ENCODE results near the gene RAB27A.
A peak's percentile ranks its signal among the peaks of the same experiment; 100 is the strongest.
"Not testable (repeated sequence)": the region's sequence is repeated elsewhere in the genome, so short reads cannot be mapped to it uniquely, and the experiment has no call there.

The RAB27A gene

DNA sequence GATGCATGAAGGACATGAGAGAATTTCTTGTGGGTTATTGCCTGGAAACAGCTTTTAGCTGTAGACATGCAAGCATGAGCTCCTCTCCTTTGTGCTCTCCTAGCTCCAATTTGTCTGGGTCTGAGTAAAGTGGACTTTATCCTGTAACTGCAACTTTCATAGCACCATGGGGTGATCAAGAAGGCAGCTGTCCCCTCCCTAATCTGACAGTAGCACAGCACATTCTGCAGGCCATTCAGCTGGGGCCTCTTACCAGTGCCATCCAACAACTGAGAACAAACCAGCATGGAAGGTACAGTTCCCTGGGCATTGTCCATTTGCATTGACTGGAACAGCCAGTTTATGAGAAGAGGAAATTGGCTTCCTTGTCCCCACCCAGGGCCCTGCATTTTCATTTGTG is 7.7 kb upstream of the RAB27A start:
- Histone ChIP-seq H3K9ac (ENCODE audit: low read depth, low read length) (no peak overlapping the region), H3K36me3 (ENCODE audit: control insufficient read depth, insufficient read depth, low read length) (no peaks in the 10 kb centered on the region), H3K9me3 (ENCODE audit: control insufficient read depth, insufficient read depth, low read length) (peaks cover 5% of the 10 kb centered on the region), H3K4me1 (ENCODE audit: control insufficient read depth, insufficient read depth, low read length) (no peaks in the 10 kb centered on the region), H3K4me3 (ENCODE audit: low read depth, low read length) (no peak overlapping the region), H3K27me3 (ENCODE audit: control insufficient read depth, insufficient read depth, low read length) (no peaks in the 10 kb centered on the region)

DNA sequence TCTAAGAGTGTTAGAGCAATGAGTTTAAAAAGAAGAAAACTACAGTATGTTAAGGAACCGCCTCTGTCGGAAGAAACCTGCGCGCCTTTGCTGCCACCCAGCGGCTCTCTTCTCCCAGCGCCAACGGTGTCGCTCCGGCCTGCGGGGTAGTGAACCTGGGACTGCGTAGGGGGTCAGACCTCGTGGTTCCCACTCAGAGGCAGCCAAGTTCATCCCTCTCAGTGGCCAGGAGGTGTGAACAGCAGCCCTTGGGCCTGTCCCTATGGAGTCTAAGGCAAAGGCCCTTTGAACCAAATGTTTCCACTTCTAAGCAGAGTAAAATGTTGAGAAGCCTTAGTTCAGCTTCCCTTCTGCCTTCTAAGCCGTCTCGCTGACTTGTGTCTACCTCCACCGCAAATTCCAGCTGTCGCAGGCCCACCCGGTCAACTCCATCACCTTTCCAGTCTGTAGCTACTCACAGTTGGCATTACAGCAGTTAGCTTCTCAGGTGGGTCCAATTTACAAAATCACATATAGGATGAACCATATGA is 980 bp upstream of the RAB27A start:
- H3K9ac ChIP-seq (ENCODE audit: low read depth, low read length): no peak overlapping the region
- no peaks in the 10 kb centered on the region for H3K36me3 ChIP-seq (ENCODE audit: control insufficient read depth, insufficient read depth, low read length)
- peaks cover 6% of the 10 kb centered on the region for H3K4me1 ChIP-seq (ENCODE audit: control insufficient read depth, insufficient read depth, low read length)
- no peaks in the 10 kb centered on the region for H3K9me3 ChIP-seq (ENCODE audit: control insufficient read depth, insufficient read depth, low read length)
- peaks cover 3% of the 10 kb centered on the region for H3K27me3 ChIP-seq (ENCODE audit: control insufficient read depth, insufficient read depth, low read length)
- peak overlapping the region; percentile 86 for H3K4me3 ChIP-seq (ENCODE audit: low read depth, low read length)

- Histone ChIP-seq H3K9ac (ENCODE audit: low read depth, low read length) (no peak overlapping the region), H3K9me3 (ENCODE audit: control insufficient read depth, insufficient read depth, low read length) (no peaks in the 10 kb centered on the region), H3K4me1 (ENCODE audit: control insufficient read depth, insufficient read depth, low read length) (peaks cover 6% of the 10 kb centered on the region), H3K36me3 (ENCODE audit: control insufficient read depth, insufficient read depth, low read length) (no peaks in the 10 kb centered on the region), H3K27me3 (ENCODE audit: control insufficient read depth, insufficient read depth, low read length) (peaks cover 3% of the 10 kb centered on the region), H3K4me3 (ENCODE audit: low read depth, low read length) (peak overlapping the region; percentile 86)
Observed at GRCh38 chr15:55289011-55289745, 435 bp downstream of the RAB27A start.

- peaks cover 3% of the 10 kb centered on the region for H3K27me3 ChIP-seq (ENCODE audit: control insufficient read depth, insufficient read depth, low read length)
- no peak overlapping the region for H3K4me3 ChIP-seq (ENCODE audit: low read depth, low read length)
- H3K9me3 ChIP-seq (ENCODE audit: control insufficient read depth, insufficient read depth, low read length): no peaks in the 10 kb centered on the region
- H3K4me1 ChIP-seq (ENCODE audit: control insufficient read depth, insufficient read depth, low read length): peaks cover 6% of the 10 kb centered on the region
- no peaks in the 10 kb centered on the region for H3K36me3 ChIP-seq (ENCODE audit: control insufficient read depth, insufficient read depth, low read length)
- no peak overlapping the region for H3K9ac ChIP-seq (ENCODE audit: low read depth, low read length)
Observed at GRCh38 chr15:55288006-55288717, 1.5 kb downstream of the RAB27A start.

- not testable (repeated sequence) for H3K4me1 ChIP-seq (ENCODE audit: control insufficient read depth, insufficient read depth, low read length); H3K4me3 ChIP-seq (ENCODE audit: low read depth, low read length); H3K9me3 ChIP-seq (ENCODE audit: control insufficient read depth, insufficient read depth, low read length); H3K9ac ChIP-seq (ENCODE audit: low read depth, low read length); H3K27me3 ChIP-seq (ENCODE audit: control insufficient read depth, insufficient read depth, low read length); H3K36me3 ChIP-seq (ENCODE audit: control insufficient read depth, insufficient read depth, low read length)
Observed at GRCh38 chr15:55286442-55287189, 3.0 kb downstream of the RAB27A start.

DNA sequence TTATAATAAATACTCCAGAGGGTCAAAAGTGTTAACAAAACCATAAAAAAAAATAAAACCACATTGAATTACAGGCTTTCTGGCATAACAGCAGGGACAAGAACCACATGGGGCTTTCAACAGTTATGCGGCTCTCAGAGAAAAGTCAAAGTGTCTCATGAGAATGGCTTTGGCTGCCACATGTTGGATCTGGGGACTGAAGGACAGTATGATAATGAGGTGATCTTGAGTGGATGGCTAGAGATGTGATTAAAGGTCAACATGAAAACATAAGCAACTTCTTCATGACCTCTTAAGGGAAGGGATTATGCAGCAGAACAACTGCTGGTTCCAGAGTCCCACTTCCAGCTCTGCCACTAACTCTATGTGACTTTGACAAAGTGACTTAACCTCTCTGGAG is 5.2 kb downstream of the RAB27A start:
- Histone ChIP-seq H3K36me3 (ENCODE audit: control insufficient read depth, insufficient read depth, low read length) (no peaks in the 10 kb centered on the region), H3K9ac (ENCODE audit: low read depth, low read length) (no peak overlapping the region), H3K4me3 (ENCODE audit: low read depth, low read length) (no peak overlapping the region), H3K27me3 (ENCODE audit: control insufficient read depth, insufficient read depth, low read length) (no peaks in the 10 kb centered on the region), H3K9me3 (ENCODE audit: control insufficient read depth, insufficient read depth, low read length) (no peaks in the 10 kb centered on the region), H3K4me1 (ENCODE audit: control insufficient read depth, insufficient read depth, low read length) (peaks cover 2% of the 10 kb centered on the region)

DNA sequence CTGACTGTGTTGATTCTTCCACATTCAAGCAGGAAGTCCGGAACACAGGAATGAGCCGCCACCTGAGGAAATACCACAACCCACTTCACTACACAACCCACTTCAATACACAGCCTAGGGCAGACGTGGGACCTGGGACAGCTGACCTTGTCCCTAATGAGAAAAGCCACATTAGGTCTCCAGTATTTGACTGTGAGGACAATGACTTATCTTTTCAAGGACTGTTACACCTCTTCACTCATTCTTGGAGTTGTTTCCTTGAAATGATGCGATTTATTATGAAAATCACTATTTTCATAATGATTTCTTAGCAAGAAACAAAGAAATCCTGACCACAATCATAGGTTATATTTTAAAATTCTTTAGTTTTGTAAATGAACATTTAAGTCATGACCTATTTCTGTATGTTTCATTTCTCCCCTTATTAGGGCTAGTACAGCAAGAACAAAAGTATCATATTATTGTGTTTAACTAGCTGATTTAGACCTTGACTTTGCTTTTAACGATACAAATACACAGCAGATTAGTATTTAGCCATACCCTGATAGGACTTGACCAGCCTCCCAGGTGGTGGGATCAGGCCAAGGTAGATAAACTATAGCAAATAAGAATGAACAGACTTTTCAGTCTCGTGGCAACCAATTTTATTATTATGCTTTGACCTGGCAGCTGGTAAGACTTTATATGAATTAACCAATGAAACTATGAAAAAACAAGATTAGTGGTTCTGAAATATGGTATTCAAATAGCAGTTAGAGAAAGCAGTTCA is 6.0 kb downstream of the RAB27A start:
- Histone ChIP-seq H3K4me1 (ENCODE audit: control insufficient read depth, insufficient read depth, low read length) (no peaks in the 10 kb centered on the region), H3K36me3 (ENCODE audit: control insufficient read depth, insufficient read depth, low read length) (no peaks in the 10 kb centered on the region), H3K27me3 (ENCODE audit: control insufficient read depth, insufficient read depth, low read length) (no peaks in the 10 kb centered on the region), H3K4me3 (ENCODE audit: low read depth, low read length) (no peak overlapping the region), H3K9me3 (ENCODE audit: control insufficient read depth, insufficient read depth, low read length) (no peaks in the 10 kb centered on the region), H3K9ac (ENCODE audit: low read depth, low read length) (no peak overlapping the region)

DNA sequence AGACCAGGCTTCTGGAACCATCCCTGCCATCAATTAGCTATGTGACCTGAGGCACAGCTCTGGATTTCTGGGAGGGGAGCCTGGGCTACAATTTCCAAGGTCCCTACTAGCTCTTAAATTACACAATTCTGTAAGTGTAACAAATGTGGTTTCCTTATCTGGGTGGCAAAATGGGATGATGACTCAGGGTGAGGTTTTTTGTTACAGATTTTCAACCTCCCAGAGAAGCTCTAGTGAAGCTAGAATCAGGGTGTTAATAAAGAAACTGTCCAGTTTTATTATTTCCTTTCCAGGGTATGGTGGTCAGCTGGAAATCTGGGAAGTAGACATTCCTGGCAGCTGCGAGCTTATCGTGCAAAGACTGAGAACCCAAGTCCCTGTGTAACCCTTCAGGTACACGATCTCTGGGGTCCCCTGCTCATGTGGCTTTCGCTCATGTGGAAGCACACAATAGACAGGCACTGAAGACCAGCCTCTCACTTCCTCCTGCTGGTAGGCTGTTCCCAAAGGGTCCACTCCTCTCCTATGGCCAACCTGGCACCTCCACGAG is 7.3 kb downstream of the RAB27A start:
- Histone ChIP-seq H3K27me3 (ENCODE audit: control insufficient read depth, insufficient read depth, low read length) (no peaks in the 10 kb centered on the region), H3K9me3 (ENCODE audit: control insufficient read depth, insufficient read depth, low read length) (no peaks in the 10 kb centered on the region), H3K36me3 (ENCODE audit: control insufficient read depth, insufficient read depth, low read length) (no peaks in the 10 kb centered on the region), H3K4me1 (ENCODE audit: control insufficient read depth, insufficient read depth, low read length) (no peaks in the 10 kb centered on the region), H3K9ac (ENCODE audit: low read depth, low read length) (no peak overlapping the region), H3K4me3 (ENCODE audit: low read depth, low read length) (no peak overlapping the region)

GRCh38 chr15:55281517-55282228 is 7.9 kb downstream of the RAB27A start:
- H3K4me3 ChIP-seq (ENCODE audit: low read depth, low read length): no peak overlapping the region
- H3K27me3 ChIP-seq (ENCODE audit: control insufficient read depth, insufficient read depth, low read length): no peaks in the 10 kb centered on the region
- no peaks in the 10 kb centered on the region for H3K4me1 ChIP-seq (ENCODE audit: control insufficient read depth, insufficient read depth, low read length)
- no peaks in the 10 kb centered on the region for H3K36me3 ChIP-seq (ENCODE audit: control insufficient read depth, insufficient read depth, low read length)
- no peaks in the 10 kb centered on the region for H3K9me3 ChIP-seq (ENCODE audit: control insufficient read depth, insufficient read depth, low read length)
- H3K9ac ChIP-seq (ENCODE audit: low read depth, low read length): no peak overlapping the region

GRCh38 chr15:55280589-55280988 is 9.0 kb downstream of the RAB27A start:
- H3K4me1 ChIP-seq (ENCODE audit: control insufficient read depth, insufficient read depth, low read length); H3K27me3 ChIP-seq (ENCODE audit: control insufficient read depth, insufficient read depth, low read length); H3K9me3 ChIP-seq (ENCODE audit: control insufficient read depth, insufficient read depth, low read length); H3K36me3 ChIP-seq (ENCODE audit: control insufficient read depth, insufficient read depth, low read length); H3K9ac ChIP-seq (ENCODE audit: low read depth, low read length); H3K4me3 ChIP-seq (ENCODE audit: low read depth, low read length): not testable (repeated sequence)

All from iPS-15b (cell line).